ENCODE results near the gene CBY3.
"Not testable (repeated sequence)": the region's sequence is repeated elsewhere in the genome, so short reads cannot be mapped to it uniquely, and the experiment has no call there.

CBY3 gene

DNA sequence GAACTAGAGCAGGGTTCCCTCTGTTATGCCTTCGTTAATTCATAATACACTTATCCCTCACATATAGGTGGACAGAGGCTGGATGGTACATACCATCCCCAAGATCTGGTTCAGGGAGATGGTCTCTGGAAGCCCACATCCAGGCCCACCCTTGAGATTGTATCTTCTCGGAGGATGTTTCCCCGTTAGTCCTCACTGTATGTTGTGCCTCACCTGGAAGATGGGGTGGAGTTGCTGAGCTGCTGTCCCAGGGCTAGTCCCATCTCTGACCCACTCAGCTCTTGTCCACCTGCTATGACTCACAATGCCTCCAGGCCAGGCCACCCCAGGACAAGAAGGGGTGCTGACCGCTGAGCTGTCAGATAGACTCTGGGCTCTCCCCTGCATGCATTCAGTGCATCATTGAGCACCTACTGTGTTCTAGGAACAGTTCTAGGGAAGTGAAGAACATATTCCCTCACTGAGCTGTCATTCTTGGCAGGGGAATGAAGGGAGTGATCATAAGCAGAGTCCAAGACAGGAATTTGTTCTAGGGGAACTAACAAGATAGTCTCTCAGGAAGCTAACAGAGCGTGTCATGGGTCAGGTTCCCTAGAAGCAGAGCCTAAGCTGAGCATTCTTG lies at the start of gene CBY3:
Gene CBY3, minus strand, starts transcription at position 255 of the 622 bp plus-strand sequence. Its CDS starts 116 bp downstream, at position 139.
- no peak for DNase-seq (ENCODE audit: low read depth in 2 of 2)

GRCh38 chr5:179730356-179730755 lies 49.5 kb upstream of the CBY3 start:
- DNase-seq (ENCODE audit: low read depth in 2 of 2), result no peak

DNA sequence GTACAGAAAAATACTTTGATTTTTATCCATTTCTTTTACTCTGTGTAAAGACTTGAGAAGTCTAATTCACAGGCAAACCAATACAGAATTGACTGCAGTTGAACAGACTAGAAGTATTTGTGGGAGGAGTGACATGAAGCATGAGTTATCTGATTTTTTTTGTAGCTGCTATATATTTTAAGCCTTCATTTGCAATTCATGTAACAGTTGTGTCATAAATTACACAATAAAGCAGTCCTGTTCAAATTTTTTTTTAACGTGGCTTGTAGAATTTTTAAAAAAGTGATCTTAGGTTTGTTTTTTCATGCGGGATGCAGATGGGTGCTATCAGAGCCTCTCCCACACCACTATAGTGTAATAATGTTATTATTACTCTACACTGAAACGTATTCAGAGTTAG lies 48.9 kb upstream of the CBY3 start:
- DNase-seq (ENCODE audit: low read depth in 2 of 2), result no peak

DNA sequence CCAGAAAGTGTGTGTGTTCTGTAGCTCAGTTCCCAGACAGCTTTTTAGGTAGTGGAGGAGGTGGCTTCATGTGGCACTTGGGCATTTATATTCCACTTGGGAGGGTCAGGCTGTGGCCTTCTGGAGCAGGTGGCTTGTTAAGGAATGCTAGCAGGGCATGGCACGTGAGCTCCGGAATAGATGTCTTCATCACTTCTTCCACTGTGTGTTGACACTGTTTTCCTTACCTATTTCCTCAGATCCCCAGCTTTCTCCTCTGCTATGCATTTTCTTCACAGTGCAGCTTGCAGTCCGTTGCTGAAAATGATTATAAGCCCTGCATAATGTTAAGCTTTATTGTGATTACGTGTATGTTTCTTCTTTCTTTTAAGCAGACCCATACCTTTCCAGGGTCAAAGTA lies 48.5 kb upstream of the CBY3 start:
- DNase-seq (ENCODE audit: low read depth in 2 of 2), result no peak

DNA sequence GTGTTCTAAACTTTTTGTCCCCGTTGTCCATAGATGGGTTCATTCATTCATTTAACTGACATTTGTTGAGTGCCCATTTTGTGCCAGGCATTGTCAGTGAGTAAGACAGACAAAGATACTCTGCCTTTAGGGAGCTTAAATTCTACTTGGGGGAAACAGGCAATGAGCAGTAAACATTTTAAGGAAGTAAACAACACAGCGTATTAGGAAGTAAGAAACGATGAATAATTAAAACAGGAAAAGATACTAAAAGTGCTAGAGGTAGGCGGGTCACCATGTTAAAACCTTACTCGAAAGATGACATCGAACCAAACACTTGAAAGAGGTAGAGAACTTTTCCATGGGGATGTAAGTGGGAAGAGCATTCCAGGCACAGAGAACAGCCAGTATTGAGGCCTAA lies 46.3 kb upstream of the CBY3 start:
- no peak for DNase-seq (ENCODE audit: low read depth in 2 of 2)

DNA sequence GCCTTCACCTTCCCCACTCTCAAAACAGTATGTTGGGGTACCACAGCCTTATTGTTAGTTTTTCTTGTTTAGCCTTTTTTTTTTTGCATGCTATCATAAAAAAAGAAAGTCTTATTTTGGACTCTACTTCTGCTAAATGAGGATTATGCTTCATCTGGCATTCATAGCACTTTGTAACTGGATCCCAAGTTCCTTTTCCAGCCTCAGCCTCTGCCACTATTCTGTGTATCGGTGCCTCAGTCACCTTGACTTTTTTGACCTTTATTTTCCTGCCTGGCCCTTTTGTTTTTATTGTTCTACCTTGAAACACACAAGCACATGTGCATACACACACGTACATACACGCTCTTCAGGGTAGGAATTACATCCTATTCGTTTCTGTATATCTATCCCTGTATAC lies 43.3 kb upstream of the CBY3 start:
- no peak for DNase-seq (ENCODE audit: low read depth in 2 of 2)

DNA sequence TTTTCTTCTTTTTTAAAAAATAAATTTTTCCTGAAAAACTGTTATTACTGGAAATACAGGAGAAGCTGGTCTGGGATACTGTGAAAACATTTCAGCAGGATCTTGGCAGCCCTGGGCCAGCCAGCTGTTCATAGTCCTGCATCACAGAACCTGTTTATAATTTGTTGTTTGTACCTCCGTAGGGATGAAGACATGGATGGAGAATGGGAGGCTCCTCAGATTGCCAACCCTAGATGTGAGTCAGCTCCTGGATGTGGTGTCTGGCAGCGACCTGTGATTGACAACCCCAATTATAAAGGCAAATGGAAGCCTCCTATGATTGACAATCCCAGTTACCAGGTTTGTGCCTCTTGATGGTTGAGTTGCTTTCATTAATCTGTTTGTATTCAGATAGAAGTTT lies 39.4 kb upstream of the CBY3 start:
- no peak for DNase-seq (ENCODE audit: low read depth in 2 of 2)

GRCh38 chr5:179716286-179716685 lies 35.5 kb upstream of the CBY3 start:
- DNase-seq (ENCODE audit: low read depth in 2 of 2), result no peak

- DNase-seq (ENCODE audit: low read depth in 2 of 2), result no peak
Observed at GRCh38 chr5:179700401-179700918, 19.6 kb upstream of the CBY3 start.

DNA sequence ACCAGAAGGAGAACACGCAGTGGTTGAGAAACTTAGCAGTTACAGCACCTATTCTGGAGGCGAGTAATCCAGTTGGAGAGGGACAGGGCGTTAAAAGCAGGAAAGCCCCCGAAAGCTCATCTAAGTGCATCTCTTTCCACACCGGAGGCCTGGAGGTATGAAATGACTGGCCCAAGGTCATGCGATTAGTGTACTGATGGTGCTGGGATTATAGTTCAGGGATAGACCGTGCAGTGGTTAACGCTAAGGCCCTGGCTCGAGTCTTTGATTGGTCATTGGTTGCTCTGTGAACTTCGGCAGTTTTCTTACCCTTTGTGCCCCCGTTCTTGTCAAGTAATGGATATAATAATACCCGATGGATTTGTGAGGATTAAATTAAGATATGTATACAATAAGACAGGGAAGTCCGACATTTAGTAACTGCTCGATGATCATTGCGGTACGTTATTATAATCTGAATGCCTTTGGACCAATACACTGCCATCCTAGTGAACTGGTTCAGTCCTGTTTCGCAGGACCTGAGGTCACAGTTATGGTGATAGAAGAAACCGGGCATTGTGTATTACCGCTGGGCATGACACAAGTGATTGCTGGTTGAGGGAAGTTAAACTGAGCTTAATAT lies 18.9 kb upstream of the CBY3 start:
- no peak for DNase-seq (ENCODE audit: low read depth in 2 of 2)

- no peak for DNase-seq (ENCODE audit: low read depth in 2 of 2)
Observed at GRCh38 chr5:179698935-179699615, 18.2 kb upstream of the CBY3 start, which contains the start of gene CANX. CANX (plus strand) TSS chr5:179698967; CDS start chr5:179705682, 6,715 bp downstream.

GRCh38 chr5:179697993-179698934 lies 17.4 kb upstream of the CBY3 start:
- peak; percentile 99 for DNase-seq (ENCODE audit: low read depth in 2 of 2)

DNA sequence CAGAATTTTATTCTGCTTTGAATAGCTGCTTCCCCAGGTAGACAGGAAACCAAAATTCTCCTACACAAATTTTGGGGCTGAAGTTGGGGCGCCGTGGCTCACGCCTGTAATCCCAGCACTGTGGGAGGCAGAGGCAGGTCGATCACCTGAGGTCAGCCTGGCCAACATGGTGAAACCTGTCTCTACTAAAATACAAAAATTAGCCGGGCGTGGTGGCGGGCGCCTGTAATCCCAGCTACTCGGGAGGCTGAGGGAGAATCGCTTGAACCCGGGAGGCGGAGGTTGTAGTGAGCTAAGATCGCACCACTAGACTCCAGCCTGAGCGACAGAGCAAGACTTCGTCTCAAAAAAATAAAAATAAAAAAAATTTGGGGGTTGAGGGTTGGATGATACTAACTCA lies 16.7 kb upstream of the CBY3 start:
- DNase-seq (ENCODE audit: low read depth in 2 of 2), result not testable (repeated sequence)

DNA sequence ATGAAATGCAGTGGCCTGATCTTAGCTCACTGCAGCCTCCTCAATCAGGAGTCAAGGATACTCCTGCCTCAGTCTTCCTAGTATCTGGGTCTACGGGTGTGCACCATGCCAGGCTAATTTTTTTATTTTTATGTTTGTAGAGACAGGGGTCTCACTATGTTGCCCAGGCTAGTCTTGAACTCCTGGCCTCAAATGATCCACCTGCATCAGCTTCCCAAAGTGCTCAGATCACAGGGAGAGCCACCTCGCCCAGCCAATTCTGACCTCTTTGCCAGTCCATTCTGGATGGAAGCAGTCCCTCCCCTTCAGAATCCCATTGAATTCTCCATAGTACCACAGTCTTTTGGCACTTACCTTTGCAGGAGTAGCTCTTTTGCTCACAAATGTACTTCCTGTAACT lies 16.3 kb upstream of the CBY3 start:
- DNase-seq (ENCODE audit: low read depth in 2 of 2), result no peak

DNA sequence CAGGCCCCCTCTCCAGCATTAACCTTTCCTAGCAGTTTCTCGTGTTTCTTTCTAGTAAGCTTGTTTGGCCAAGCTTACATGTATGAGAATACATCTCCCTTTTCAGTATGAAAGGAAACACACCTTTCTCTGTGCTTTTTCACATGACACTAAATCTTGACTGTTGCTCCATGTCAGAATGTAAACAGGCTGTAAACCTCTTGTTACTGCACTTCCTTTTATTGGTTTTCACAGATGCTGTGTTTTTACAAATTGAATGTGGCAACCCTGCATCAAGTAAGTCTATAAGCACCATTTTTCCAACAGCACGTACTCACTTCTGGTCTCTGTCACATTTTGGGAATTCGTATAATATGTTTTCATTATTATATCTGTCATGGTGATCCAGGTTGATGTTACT lies 15.8 kb upstream of the CBY3 start:
- no peak for DNase-seq (ENCODE audit: low read depth in 2 of 2)

DNA sequence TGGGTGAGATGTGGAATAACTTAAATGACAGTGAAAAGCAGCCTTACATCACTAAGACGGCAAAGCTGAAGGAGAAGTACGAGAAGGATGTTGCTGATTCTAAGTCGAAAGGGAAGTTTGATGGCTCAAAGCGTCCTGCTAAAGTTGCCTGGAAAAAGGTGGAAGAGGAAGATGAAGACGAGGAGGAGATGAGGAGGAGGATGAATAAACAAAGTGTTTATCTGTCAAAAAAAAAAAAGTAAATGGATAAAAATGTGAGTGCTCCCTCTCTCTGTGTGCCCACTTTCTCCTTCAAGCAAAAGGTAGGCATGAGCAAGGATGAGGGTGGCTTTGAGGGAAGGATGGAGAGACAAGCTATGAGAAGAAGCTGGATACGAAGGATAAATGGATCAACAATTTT lies 13.7 kb upstream of the CBY3 start:
- no peak for DNase-seq (ENCODE audit: low read depth in 2 of 2)

GRCh38 chr5:179689212-179689611 lies 8.4 kb upstream of the CBY3 start:
- DNase-seq (ENCODE audit: low read depth in 2 of 2), result not testable (repeated sequence)

DNA sequence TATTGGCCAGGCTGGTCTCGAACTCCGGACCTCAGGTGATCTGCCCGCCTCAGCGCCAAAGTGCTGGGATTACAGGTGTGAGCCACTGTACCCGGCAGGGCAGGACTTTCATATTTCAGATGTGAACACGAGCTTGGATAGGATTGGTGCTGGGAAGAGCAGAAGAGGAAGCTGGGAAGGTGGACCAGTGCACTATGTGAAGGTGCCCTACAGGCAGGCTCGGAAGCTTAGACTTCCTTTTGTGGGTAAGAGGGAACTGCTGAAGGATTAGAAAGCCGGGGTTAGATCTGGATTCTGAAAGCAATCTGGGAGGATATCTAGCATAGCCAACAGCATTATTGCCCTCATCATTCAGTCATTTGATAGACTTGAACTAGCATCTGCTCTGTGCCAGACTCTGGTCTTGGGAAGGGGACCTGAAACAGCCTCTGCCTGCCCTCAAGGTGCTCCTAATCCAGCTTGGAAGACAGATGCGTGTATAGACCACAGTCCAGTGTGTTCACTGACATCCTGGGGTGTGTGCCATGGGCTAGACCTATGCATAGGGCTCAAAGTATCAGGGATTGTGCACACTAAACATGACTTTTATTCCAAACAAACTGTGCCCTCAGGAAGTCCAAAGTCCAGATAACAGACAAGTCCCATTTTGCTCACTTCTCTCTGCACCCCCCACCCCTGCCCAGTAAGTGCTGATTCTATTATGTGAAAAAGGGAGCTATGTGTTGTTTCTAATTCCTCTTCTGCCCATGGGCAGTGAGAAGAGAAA lies 637 bp downstream of the CBY3 start:
- no peak for DNase-seq (ENCODE audit: low read depth in 2 of 2)

GRCh38 chr5:179679014-179679674 lies 1.7 kb downstream of the CBY3 start:
- DNase-seq (ENCODE audit: low read depth in 2 of 2), result peak in 1 of 2 experiments; percentile 35

DNA sequence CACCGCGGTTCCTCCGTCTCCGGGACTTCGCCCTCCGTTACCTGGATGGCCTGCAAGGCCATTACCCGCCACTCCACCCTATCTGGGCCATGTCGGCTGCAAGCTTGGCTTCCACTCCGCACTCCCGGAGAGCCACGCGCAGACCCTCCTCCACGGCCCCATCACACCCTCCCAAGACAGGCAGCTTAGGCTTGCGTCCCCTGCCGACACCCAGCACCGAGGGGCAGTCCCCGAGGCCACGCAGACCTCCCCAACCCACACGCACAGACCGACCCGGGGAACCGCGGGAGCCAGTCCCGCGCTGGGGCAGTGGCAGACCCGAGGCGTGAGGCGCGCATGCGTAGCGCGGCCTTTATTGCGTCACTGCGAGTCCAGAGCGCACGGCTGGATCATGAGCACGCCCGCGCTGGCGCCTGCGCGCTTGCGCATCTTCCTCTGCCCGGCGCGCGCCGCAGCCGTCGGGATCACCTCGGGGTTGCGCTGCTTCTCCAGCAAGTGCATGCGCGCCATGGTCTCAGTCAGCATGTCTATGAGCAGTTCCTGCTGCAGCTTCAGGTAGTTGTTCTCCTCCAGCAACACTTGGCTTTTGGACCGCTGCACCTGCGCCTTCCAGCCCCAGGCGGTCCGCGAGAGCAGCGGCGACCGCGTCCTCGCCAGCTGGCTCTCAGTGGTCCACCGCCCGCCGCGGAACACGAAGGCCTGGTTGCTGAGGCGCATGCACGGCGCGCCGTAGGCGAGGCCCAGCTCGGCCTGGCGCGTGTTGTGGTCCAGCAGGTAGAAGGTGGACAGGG lies 2.4 kb downstream of the CBY3 start:
- DNase-seq (ENCODE audit: low read depth in 2 of 2), result peak; percentile 86

All from fibroblast of skin of left quadriceps (primary cell).